Transverse colon (tissue), 4 donors: ENCODE results near the gene MB21D2.
A peak's percentile ranks its signal among the peaks of the same experiment; 100 is the strongest.

Source experiments
- EP300 ChIP-seq: sonication (generic); formaldehyde crosslinking; IDR thresholded peaks from one replicate; pipeline ENCODE4 v1.6.1; 2017; ENCODE audit warnings: antibody characterized with exemption, low read depth
- POLR2A ChIP-seq: fragments of 450-650 bp; IDR thresholded peaks from one replicate; pipeline ENCODE4 v1.6.1; 2016; ENCODE audit warnings: antibody characterized with exemption, mild to moderate bottlenecking, moderate library complexity
- POLR2AphosphoS5 ChIP-seq, 3 donors: sonication (generic); formaldehyde crosslinking; IDR thresholded peaks; one replicate each; pipeline ENCODE4 v1.6.1; 2016; ENCODE audit warnings: antibody characterized with exemption in 3 of 3
- TF ChIP-seq, protein P1 (sequence below), 5 experiments: fragments of 200-600 bp in 3 of 5; fragments of 450-650 bp in 2 of 5; sonication (generic) in 3 of 5; IDR thresholded peaks; 1 replicate in 2 of 5; 2 replicates in 3 of 5; pipeline ENCODE4 v1.5.1; 2016 to 2017; ENCODE audit warnings: antibody characterized with exemption in 5 of 5, inconsistent platforms in 3 of 5, mild to moderate bottlenecking in 2 of 5, moderate library complexity in 1 of 5

DNA sequence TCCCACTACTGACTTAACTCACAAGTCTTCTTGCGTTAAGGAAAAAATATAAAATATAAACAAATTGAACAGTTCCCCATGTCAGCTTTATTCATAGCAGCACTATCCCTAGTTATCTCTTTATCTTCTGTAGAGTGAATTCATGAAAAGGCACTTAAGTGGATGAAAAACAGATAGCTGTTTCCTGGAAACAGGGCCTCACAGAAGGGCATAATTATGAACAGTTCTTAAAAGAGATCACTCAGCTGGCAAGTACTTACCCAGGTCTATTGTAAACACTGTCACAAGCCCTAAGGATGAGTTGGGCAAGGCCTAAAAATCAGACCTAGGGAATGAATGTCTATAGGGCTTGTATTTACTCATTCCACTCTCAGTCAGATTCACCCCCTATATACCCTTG, 10.7 kb downstream of the MB21D2 start:
- TF ChIP-seq, protein P1, sequence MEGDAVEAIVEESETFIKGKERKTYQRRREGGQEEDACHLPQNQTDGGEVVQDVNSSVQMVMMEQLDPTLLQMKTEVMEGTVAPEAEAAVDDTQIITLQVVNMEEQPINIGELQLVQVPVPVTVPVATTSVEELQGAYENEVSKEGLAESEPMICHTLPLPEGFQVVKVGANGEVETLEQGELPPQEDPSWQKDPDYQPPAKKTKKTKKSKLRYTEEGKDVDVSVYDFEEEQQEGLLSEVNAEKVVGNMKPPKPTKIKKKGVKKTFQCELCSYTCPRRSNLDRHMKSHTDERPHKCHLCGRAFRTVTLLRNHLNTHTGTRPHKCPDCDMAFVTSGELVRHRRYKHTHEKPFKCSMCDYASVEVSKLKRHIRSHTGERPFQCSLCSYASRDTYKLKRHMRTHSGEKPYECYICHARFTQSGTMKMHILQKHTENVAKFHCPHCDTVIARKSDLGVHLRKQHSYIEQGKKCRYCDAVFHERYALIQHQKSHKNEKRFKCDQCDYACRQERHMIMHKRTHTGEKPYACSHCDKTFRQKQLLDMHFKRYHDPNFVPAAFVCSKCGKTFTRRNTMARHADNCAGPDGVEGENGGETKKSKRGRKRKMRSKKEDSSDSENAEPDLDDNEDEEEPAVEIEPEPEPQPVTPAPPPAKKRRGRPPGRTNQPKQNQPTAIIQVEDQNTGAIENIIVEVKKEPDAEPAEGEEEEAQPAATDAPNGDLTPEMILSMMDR (IDR thresholded peaks at IDR 0.05) = no peak
- TF ChIP-seq POLR2A (no peak), EP300 (no peak), POLR2AphosphoS5 (IDR thresholded peaks at IDR 0.05) (peak in 1 of 3 donors; percentile 26)
